Activated CD4-positive, alpha-beta T cell treated with anti-CD3 and anti-CD28 coated beads, Interleukin-2, Interleukin-4, amounts not matched to agents 100 ng/mL and 50 ng/mL, durations not matched to agents 16 hours and 8 hours (primary cell): ENCODE measurements around the gene NMRAL1.

Experiments
- DNase-seq: peaks from one replicate; pipeline ENCODE4 v3.0.0-alpha.2; 2020; ENCODE audit warnings: low spot score

The NMRAL1 gene

DNA sequence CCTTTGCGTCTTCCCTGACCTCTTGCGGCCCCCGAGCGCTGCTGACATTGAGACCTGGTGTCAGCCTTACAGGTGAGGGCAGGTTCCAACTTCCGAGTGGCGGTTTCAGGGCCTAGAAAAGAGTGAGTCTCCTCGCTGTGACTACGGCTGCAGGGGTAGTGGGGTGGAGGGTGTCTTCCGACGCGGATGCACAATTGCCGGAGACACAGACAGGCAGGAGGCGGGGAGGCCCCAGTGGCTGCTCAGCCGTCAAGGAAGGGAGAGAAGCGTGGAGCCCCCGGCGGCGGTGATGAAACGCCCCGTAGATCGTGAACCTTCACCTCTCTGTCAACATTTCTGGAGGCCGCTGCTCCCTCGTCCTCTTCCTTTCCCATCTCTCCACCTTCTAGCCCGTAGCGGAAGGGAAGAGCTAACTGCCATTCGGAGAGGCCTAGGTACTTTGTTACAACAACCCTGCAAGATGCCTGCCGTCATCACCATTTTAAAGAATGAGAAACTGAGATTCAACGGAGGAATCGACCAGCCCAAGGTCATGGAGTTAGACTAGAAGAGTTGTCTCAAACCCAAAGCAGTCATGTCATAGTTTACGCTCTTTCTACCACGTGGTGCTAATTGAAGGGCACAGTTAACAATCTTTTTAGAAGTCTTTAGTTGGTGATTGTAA is 48.3 kb downstream of the NMRAL1 start:
- peak; percentile 52 for DNase-seq

GRCh38 chr16:4425378-4426020 is 48.9 kb downstream of the NMRAL1 start, which contains the start of gene DNAJA3:
Gene DNAJA3, plus strand, starts transcription at chr16:4425868. Its CDS starts 14 bp downstream, at chr16:4425882.
- peak; percentile 94 for DNase-seq

DNA sequence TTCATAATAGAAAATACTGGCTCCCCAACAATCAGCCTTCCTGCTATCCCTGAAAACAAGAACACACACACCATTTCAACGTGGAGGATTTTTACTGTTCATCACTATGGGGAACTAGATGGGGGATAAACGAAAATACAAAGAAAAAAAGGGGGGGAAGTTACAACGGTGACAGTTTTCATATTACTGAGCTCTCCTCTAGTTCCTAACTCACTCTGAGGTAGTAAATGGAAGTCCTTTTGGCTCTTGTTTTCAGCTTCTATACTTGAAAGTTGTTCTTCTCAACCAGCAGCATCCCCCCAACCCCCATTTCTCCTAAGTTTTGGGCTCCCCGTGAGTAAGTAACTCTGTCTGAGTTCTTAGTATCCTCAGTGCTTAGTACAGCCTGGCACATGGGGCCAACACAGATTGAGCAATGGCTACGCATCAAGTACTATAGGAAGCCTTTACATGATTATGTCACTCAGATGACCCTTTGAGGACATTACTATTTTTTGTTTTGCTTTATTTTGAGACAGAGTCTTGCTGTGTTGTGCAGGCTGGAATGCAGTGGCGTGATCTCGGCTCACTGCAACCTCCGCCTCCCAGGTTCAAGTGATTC is 53.8 kb downstream of the NMRAL1 start:
- DNase-seq = no peak

DNA sequence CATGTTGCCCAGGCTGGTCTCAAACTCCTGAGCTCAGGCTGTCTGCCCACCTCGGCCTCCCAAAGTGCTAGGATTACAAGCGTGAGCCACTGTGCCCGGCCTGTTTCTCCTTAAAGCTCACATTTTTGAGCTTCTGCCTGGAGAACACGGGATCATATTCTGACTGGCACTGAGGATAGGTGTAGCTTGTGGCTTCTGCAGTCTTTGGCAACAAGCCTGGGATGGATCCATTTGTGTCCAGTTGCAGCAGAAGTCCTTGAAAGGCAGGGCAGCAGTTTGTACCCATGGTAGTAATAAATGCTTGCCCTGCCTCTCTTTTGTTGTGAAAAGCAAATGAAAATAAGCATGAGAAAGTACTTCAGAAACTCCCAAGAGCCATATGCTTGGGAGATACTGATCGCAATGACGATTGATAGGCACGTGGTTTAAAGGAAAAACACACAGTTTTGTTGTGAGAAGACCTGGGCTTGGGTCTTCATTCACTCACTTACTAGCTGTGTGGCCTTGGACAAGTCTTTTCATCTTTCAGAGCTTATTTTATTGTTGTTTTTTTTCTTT is 54.9 kb downstream of the NMRAL1 start:
- DNase-seq = no peak

GRCh38 chr16:4416200-4417032 is 58.0 kb downstream of the NMRAL1 start, which contains the start of gene CORO7:
Gene CORO7, minus strand, starts transcription at chr16:4416596. Its CDS starts 78 bp downstream, at chr16:4416518.
- DNase-seq = peak; percentile 97

DNA sequence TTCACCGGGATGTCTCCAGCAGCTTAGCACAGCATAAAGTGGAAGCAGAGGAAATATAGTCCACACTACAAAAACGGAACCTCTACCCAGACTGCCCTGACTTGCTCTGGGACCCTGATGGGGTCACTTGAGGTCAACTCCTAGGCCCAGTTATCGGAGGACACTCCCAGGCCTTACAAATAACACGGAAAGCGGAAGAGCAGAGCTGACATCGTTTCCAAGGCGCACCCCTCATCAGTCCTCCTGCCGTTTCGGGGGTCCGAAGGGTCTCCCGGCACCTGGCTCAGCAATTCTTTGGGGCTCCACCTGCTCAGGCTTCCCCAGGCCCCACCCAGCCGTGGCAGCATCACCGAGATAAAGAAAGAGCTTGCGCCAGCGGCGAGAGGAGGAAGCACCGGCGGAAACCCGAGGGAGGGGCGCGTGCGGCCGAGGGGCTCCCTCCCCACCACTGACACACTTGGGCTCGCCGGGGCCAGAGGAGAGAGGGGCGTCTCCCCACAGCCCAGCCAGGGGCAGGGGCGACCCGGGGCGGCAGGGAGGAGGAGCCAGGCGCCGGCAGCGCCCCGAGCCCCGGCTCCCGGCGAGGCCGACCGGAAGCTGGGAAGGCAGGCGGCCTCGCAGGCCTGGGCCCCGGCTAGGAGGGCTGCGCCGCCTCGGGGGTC is 58.8 kb downstream of the NMRAL1 start:
- DNase-seq = peak; percentile 54

DNA sequence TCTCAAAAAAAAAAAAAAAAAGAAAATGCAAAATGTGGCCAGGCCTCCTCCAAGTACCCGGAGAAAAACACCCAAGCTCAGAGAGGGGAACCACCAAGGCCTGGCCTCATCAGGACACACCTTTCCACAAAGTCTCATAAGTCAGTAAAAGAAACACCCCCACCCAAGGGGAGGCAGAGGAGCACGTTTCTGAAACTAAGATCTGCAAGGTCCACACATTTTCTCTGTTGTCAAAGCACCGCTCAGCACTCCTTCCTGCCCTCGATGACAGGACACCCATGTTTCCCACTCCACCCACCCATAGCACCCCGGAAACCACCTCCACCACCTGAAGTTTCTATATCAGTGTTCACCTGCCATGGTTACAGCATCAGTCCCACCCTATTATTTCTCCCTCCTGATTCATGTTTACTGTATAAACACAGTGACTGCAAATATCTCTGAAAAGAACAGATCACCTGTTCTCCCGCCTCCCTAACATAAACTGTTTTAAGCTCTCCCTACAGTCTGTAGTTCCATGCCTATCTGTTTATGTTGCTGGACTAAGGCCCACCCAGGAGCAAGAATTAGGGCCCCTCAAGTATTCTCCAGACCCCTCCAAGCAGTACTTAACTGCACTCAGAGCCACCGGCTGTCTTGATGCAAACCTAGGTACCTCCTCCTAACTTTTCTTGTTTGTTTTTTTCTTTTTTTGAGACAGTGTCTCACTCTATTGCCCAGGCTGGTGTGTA is 60.1 kb downstream of the NMRAL1 start:
- DNase-seq = peak; percentile 95

GRCh38 chr16:4412854-4413253 is 61.6 kb downstream of the NMRAL1 start:
- no peak for DNase-seq

GRCh38 chr16:4412159-4412558 is 62.3 kb downstream of the NMRAL1 start:
- no peak for DNase-seq
